Stimulated activated CD4-positive, alpha-beta T cell treated with anti-CD3 and anti-CD28 coated beads, Interleukin-4, amount 100 ng/mL, for 24 hours (primary cell): ENCODE data around the gene DCAF12.
"Not testable (repeated sequence)": the region's sequence is repeated elsewhere in the genome, so short reads cannot be mapped to it uniquely, and the experiment has no call there.

Experiments
- DNase-seq: peaks from one replicate; pipeline ENCODE4 v3.0.0-alpha.2; 2020

The DCAF12 gene

DNA sequence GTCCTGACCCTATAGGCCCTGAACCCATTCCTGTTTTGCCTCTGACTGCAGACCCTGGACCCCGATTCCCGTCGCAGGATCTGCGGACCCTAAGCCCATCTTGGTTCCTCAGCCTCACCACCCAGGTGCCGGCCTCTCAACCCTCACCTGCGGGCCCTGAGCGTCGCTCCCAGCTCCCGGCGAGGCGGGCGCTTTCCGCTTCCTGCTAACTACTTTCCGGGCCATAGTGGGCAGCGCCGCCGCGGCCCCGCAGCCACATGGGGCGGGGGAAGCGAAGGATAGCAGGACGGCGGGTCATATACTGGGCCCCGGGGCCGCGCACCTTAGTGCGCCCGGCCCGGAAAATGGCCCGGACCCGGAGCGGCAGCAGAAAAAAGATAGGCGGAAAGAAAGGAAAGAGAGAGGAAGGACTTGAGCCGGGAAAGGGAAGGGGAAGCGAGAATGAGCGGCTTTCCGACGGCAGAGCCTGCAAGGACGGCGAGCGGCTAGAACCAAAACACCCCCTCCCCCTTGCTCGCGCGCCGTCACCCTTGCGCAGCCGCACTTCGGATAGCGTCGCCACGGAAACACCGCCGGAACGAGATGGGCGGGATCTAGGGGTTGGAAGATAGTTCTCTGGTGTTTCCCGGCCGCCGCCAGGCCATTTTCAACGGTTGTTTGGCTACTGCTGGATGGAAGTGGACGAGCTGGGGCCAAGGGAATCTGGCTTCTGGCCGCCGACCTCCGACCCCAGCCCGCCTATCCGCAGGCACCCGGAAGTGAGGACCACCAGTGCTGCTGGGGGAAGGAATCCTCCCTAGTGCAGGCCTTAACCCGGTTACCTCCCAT, at the start of gene DCAF12:
TSS of gene DCAF12 (minus strand) at position 492 of the 828 bp plus-strand sequence. CDS start at position 225, 267 bp downstream.
- peak; percentile 90 for DNase-seq

DNA sequence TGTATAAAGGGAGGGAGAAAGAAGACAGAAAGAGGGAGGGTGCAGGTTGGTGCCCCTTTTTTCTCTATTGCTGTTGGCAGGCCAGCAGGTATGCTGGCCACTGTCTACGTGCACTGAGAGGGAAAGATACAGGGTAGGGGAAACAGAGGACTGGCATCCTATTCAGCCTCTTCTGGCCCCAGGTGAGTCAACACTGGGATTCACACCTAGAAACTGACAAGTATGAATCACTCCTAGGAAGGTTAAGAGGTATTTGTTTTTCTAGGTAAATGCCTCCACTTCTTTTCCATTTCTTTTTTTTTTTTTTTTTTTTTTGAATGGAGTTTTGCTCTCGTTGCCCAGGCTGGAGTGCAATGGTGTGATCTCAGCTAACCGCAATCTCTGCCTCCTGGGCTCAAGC, 49.6 kb upstream of the DCAF12 start:
- no peak for DNase-seq

DNA sequence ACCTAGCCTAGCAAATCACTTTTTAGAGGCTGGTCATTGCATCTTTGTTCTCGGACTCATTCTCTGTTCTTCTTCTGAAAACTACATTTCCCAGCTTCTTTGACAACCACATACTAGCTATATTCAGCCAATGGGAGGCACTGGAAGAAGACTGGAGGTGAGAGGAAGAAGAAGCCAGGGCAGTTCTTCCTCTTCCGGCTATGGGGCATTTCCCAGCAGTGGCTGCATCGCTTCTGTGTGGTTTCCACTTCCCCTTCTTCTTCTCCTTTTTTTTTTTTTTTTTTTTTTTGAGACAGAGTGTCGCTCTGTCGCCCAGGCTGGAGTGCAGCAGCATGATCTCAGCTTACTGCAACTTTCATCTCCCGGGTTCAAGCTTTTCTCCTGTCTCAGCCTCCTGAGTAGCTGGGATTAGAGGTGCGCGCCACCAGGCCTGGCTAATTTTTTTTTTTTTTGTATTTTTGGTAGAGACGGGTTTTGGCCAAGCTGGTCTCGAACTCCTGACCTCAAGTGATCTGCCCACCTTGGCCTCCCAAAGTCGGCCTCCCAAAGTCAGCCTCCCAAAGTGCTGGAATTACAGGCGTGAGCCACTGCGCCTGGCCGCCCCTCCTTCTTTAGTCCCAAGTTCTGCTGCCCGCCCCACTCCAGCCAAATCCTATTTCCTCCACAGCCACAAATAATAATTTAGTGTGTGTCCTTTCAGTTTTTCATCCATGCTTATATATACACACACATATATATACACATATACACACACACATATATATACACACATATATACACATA, 45.4 kb upstream of the DCAF12 start:
- peak; percentile 53 for DNase-seq

DNA sequence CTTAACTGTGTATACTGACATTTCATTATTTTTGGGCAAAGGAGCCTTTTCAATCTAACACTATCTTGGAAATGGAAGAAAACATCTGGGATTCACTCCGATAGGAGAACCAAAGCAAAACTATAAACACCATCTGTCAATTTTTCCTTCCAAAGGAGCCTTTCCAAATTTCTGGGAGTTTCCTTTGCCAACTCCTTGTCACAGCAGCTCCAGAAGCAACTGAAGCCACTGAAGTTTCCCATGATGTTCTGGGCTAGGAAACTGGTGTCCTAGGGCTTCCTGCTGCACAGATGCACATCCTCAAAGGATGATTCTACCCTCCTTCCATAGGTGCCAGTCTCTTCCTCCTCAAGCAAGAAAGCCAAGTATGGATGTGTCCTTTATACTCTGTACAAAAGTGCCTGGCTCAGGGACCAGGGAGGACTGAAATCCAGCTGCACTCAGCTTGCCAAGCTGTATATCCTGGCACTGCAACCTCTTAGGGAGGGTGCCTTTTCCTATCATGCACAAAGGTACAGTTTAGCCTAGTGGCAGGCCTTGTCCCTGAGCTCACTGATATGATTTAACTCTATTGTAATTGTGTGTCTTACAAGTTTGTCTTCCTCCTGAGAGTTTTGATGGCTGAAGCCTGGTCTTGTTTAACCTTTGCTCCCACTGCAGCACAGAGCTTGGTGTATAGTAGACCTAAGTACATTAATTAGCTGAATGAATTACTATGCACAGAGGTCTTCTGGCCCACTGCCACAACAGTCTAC, 43.9 kb upstream of the DCAF12 start:
- no peak for DNase-seq

DNA sequence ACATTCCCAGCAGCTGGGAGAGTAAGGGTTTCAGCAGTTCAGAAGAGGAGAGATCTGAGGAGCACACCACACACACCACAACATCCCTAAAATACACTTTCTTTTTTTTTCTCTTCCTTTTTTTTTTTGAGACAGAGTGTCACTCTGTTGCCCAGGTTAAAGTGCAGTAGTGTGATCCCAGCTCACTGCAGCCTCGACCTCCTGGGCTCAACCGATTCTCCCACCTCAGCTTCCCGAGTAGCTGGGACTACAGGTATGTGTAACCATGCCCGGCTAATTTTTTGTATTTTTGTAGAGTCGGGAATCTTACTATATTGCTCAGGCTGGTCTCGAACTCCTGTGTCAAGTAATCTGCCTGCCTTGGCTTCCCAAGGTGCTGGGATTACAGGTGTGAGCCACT, 42.6 kb upstream of the DCAF12 start:
- DNase-seq, result no peak

DNA sequence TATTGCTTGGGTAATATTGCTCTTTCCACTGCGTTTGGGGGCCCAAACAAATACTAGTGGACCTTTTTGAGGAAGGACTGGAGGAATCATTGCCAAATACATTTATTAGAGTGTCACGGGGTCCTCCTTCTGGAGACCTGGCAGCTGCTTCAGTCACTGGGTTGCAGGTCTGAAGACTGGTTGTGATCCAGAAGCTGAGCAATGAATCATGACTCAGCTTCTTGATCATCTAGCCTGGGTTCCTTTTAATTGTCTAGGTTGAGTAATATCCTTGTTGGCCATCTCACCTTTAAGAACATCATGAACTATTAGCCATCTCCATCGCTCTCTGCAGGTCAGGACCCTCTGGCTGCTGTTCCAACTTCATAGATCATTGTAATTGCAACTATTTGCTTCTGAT, 36.9 kb upstream of the DCAF12 start:
- DNase-seq, result no peak

DNA sequence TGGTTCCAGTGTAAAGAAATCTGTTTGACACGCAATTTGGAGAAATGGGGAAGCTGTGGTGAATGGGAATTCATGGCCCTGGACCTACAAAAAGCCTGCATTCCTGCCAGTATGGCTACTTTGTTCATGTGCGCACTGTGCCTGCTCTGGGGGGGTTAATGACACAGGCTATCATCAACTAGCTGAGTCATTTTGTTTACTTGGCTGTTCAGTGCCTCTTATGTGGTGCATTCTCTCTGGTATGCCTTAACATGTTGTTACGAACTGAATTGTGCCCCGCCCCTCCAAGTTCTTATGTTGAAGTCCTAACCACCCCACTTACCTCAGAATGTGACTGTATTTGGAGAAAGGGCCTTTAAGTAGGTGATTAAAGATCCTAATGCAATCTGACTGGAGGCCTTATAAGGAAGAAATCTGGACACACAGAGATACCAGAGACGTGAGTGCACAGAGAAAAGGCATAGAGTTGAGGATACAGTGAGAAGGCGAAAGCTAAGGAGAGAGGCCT, 31.9 kb upstream of the DCAF12 start:
- no peak for DNase-seq

DNA sequence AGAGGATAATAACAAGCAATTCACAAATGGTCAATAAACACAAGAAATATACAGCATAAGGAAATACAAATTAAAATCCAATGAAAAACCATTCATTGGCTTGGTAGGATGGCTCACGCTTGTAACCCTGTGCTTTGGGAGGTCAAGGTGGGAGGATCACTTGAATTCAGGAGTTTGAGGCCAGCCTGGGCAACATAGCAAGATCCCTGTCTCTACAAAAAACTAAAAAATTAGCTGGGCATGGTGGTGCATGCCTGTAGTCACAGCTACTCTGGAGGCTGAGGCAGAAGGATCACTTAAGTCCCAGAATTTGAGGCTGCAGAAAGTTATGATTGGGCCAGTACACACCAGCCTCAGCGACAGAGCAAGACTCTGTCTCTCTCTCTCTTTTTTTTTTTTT, 31.4 kb upstream of the DCAF12 start:
- no peak for DNase-seq

DNA sequence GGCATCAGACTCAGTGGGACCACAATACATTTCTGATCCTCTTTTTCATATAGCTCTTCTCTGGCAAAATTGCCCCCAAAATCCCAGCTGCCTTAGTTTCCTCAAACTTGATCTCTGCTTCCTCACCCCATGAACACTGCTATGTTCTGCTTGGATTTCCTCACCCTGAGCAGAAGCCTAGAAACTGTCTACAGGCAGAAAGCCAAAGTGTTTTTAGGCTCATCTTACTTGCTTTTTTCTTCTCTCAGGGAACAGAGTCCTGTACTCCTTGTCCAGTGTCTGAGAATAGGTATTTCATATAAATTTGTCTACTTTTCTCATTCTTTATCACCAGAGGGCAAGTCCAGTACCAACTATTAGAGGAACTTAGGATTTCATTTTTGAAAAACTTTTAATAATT, 30.8 kb upstream of the DCAF12 start:
- DNase-seq, result no peak

DNA sequence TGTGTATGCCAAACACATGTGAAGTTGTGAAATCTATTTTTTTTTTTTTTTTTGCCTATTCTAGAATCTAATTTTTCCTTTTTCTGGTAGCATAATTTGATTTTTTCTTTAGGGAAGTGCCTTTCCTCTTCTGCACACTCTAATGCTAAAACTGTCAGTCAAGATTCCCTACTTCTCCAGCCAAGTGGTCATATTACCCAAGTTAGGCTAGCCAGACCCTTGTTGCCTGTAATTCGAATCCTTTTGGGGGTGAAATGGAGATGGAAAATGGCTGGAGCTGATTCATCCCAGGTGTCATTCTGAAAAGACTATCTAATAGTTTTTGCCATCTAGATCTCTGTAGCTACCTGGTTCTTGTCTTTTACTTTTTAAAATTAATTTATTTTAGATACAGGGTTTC, 27.6 kb upstream of the DCAF12 start:
- DNase-seq, result no peak

DNA sequence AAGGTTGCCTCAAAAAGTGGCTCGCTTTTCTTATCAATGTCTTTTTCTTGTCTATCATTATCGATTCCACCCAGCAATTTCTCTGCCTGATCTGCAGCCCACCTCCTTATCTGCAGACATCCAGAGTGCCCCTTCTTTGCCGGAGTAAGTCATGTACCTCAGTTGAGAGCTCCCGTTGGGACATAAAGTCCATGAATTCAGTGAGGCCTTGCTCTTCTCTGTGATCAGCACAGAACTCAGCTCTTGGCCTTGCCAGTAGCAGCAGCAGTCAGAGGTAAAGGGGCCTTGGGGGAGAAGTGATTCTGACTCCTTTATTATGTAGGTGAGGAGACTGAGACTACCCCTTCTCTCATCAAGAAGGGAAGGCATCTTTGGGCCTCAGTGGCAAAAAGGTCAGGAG, 24.9 kb upstream of the DCAF12 start:
- no peak for DNase-seq

DNA sequence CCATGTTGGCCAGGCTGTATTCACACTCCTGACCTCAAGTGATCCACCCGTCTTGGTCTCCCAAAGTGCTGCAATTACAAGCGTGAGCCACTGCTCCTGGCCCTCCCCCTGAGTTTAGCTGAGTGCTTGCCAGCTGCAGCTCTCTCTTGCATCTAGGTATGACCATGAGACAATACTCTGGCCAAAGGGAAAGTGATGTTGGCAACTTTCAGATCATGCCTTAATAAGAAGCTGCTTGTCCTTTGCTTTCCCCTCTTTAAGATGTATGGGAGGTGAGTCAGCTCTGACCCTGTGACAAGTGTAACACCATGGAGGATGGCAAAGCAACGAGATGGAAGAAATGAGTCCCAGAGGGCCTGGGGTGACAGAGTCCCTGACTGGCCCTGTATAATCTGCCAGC, 18.7 kb upstream of the DCAF12 start:
- DNase-seq, result no peak

DNA sequence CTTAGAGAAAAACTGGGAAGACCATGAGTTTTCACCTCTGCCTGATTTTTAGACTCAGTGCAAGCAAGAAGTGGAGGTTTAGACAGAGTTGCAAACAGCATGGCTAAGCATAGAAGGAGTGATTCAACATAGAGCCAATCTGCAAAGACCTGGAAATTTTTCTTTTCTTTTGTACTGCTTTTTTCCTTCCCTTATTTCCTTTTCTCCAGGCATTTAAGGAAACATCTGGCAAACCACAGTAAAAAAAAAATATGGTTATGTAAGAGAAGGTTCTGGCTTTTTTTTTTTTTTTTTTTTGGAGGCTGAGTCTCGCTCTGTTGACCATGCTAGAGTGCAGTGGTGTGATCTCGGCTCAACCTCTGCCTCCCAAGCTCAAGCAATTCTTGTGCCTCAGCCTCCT, 16.6 kb upstream of the DCAF12 start:
- DNase-seq, result no peak

DNA sequence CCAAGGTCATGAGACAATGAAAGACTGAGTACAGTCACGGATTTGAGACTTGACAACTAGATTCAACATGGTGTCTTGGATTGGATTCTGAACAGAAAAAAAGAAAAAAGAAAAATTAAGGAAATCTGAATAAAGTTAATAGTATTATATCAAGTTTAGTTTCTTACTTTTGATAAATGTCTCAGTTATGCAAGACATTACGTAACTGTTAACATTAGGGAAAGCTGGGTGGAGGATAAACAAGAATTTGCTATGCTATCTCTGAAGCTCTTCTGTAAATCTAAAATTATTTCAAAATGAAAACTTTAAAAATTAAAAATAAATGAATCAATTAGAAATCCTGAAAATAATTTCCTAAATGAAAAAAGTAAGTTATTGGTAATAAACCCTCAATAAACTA, 14.4 kb upstream of the DCAF12 start:
- no peak for DNase-seq

DNA sequence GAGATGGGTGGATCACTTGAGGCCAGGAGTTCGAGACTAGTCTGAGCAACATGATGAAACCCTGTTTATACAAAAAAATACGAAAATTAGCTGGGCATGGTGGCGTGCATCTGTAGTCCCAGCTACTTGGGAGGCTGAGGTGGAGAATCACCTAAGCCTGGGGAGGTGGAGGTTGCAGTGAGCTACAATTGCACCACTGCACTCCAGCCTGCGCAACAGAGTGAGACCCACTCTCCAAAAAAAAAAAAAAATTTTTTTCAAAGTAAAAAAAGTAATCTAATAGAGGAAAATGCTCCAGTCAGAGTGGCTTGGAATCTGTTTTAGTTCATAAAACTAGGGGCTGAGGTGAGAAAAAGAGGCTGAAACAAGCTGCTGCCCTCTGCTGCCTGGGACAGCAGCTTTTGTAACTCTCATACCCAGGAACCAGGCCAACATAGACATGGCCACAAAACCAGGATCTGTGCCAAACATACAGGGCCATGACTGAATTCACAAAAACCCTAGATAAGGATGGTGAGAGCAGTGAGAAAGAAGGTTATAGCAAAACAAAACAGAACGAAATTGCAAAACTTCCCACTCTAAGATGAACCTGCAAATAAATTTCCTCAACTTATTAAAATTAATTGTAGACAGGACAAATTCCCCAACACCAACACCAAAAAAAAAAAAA, 13.1 kb upstream of the DCAF12 start:
- no peak for DNase-seq

DNA sequence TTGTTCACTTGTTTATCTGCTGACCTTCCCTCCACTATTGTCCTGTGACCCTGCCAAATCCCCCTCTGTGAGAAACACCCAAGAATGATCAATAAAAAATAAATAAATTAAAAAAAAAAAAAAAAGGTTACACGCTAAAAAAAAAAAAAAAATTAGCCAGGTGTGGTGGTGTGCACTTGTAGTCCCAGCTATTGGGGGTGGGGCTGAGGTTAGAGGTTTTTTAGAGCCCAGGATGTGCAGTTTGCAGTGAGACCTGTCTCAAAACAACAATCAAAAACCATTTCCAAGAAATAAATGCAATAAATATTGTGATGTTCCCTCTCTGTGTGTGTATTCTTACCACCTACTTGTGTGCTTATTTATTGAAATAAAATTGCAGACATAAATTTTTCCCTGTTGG, 12.1 kb upstream of the DCAF12 start:
- DNase-seq, result not testable (repeated sequence)

DNA sequence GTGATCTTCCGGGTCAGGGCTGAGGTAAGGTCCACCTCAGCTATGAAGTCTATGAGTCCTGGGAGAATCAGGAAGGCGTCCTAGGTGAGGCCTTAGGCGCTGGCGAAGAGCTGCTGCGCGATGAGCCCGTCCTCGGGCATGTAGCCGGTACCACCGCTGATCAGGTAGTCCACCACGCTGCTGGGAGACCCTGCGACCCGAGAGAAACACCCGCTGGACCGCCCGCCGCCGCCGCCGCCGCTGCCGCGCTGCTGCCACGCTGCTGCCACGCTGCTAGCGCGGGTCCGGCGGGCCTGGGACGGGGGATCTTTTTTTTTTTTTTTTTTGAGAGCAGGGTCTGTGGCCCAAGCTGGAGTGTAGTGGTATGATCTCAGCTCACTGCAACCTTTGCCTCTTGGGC, 8.0 kb upstream of the DCAF12 start:
- no peak for DNase-seq

DNA sequence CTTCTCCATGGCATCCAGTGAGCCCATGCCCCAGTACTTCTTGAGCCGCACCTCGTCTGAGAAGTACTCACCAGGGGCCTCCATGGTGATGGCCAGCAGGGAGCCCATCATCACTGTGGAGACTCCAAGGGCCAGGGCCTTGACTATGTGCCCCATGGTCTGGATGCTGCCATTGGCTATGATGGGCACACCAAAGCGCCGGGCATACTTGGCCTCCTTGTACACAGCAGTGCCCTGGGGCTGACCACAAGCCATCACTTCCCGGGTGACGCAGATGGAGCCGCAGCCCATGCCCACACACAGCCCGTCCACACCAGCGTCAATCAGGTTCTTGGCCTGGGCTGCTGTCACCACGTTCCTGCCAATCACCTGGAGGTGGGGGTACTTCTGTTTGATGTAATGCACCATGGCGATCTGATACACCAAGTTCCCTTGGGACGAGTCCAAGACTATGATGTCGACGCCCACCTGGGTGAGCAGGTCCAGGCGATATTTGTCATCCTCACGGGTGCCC, 7.0 kb upstream of the DCAF12 start:
- DNase-seq, result no peak

DNA sequence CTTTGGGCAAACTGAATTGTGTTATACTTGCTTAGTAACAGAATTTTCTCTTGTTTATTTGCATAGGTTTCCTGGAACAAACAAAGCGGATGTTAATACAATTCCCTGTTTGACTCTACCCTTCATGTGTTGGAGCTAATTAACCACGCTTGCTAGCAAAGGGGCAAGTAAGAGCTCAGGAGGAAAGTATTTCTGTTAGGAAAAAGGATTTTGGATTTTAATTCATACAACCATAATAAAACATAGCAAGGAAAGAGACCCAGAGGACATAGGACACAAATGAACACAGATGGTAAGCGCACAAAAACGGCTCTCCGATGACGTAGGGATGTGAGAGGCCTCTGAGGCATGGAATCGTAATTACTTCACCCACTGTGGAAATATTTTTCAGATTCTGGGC, 5.1 kb upstream of the DCAF12 start:
- DNase-seq, result no peak

DNA sequence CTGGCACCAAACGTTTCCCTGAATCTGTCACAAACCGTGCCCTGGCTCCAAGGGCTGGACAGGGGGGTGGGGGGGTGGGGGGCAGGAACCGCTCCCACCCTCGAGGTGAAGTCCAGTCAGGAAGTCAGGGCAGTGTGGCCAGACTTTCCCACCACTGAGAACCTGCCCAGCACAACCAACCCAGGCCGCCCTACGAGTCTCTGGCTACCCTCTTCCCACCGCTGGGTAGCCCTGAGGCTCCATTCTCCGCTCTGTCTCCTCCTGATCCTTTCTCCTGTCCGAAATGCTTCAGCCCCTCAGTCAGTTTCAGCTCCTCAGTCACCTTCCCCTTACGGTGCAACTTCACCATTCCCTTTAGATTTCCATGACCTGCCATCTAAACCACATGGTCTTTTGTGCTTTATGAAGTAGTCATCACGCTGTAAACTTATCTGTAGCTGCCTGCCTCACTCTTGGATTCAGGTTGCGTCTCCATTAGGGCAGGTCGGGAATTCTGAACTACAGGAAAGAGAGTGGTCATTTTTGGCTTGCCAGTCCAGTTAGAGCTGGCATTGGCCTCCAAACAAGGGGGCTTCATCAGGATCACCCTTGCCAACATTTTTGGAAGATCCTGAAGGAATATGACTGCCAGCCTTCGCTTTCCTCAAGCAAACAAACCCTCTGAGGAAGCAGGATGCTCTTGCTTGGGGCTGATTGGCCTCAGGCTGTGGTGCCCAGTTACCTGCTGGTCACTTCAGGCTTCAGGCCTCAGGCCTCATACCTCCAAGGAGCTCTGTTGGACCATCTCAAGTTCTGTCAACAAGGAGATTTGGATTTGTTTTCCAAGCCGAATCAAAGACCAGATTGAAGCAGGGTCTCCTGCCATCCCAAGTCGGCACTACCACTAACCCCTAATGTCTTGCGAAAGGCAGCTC, 794 bp upstream of the DCAF12 start:
- DNase-seq, result no peak

DNA sequence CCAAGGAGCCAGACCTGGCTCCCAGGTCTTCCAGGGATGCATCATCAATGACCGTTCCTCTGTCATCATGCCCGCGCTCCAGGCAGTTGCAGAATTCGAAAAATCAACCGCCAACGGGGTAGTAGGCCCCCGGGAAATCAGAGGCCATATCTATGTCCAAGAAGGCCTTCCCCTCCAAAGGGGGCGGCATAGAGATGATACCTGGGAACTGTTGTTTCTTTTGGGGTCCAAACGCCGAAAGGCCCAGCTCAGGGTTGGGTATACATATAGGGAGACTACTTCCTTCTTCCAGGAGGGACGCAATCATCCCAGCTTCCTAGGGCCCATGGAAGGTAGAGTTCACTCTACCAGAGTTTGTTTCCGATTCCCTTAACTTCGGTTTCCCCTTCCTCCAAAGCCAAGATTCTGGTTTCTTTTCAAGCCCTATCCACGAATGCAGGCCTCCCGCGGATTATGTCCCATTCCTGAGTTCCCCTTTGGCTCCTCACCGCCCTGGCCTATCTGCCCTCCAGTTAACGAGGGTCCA, 754 bp downstream of the DCAF12 start:
- no peak for DNase-seq
